ENCODE results near the gene RORC. TPM values are rescaled to one million over a fixed set of nuclear protein-coding genes. Genes with fewer than 3 reads are reported as not detected.

RORC gene
- polyA plus RNA-seq, 1 of the 3 experiments (the other 2 are of a cell fraction), result not detected

- Histone ChIP-seq H3K36me3 (replicated peaks in 1 of 2; ENCODE audit: control insufficient read depth in 1 of 2, insufficient read depth in 2 of 2, low read length in 1 of 2) (no peaks in the 10 kb centered on the region), H3K9ac (no peak overlapping the region), H3K9me2 (no peaks in the 10 kb centered on the region), H3K27me3 (ENCODE audit: insufficient read depth) (peaks cover 7% of the 10 kb centered on the region; the same call in 1 of the 2 replicates), H3K4me2 (no peak overlapping the region), H2AFZ (ENCODE audit: low read depth) (no peak overlapping the region), H3K9me3 (no peaks in the 10 kb centered on the region), H3K4me1 (ENCODE audit: control insufficient read depth in 1 of 2, insufficient read depth in 2 of 2, low read depth in 1 of 2, low read length in 1 of 2) (peaks cover 0 to 50% of the 10 kb centered on the region in 2 experiments; a peak in 2 of 4 replicates), H3K27ac (ENCODE audit: low read depth in 2 of 2, low read length in 1 of 2) (peak overlapping the region in 1 of 2 experiments; percentile 81; a peak in 2 of 4 replicates), H3K4me3 (ENCODE audit: low read depth in 2 of 2, low read length in 1 of 2) (no peak overlapping the region), H4K20me1 (ENCODE audit: insufficient read depth) (no peaks in the 10 kb centered on the region), H3F3A (replicated peaks; ENCODE audit: insufficient read depth) (no peaks in the 10 kb centered on the region), H3K79me2 (ENCODE audit: insufficient read depth) (no peaks in the 10 kb centered on the region)
- CTCF ChIA-PET, result interaction anchor here (0.7 to 7.8 kb wide), 9 partner anchors 9 to 227 kb away, joined by 3 to 46 read pairs (median 5); partner anchors contain the start of gene TDRKH
- TF ChIP-seq JUND (IDR thresholded peaks at IDR 0.05), result no peak
- no peak for TF ChIP-seq MEF2A (IDR thresholded peaks at IDR 0.05; ENCODE audit: borderline replicate concordance, low read depth)
- TF ChIP-seq RCOR1 (IDR thresholded peaks at IDR 0.05; ENCODE audit: low read length), result no peak
- 53% methylated on average over 5 of the region's 7 CpGs for WGBS (ENCODE audit: low lambda C conversion rate)
- POLR2A ChIA-PET, result interaction anchor here (0.8 to 2.2 kb wide), 7 partner anchors 10 to 538 kb away, joined by 3 to 23 read pairs (median 4); partner anchors contain the start of genes MRPL9, TDRKH and ZNF687
- DNase-seq, result no peak
These were observed 11.5 kb downstream of the RORC start for GRCh38 chr1:151819976-151820623.

- 62% methylated on average over 12 of the region's 12 CpGs for WGBS (ENCODE audit: low lambda C conversion rate)
- Histone ChIP-seq H3K36me3 (replicated peaks in 1 of 2; ENCODE audit: control insufficient read depth in 1 of 2, insufficient read depth in 2 of 2, low read length in 1 of 2) (no peaks in the 10 kb centered on the region), H3K27me3 (ENCODE audit: insufficient read depth) (peaks cover 7% of the 10 kb centered on the region; the same call in 1 of the 2 replicates), H3K4me1 (ENCODE audit: control insufficient read depth in 1 of 2, insufficient read depth in 2 of 2, low read depth in 1 of 2, low read length in 1 of 2) (peaks cover 0 to 46% of the 10 kb centered on the region in 2 experiments; a peak in 2 of 4 replicates), H4K20me1 (ENCODE audit: insufficient read depth) (no peaks in the 10 kb centered on the region), H3K4me3 (ENCODE audit: low read depth in 2 of 2, low read length in 1 of 2) (no peak overlapping the region), H3K9me3 (no peaks in the 10 kb centered on the region), H3K9ac (no peak overlapping the region), H3K9me2 (no peaks in the 10 kb centered on the region), H3K4me2 (no peak overlapping the region), H3F3A (replicated peaks; ENCODE audit: insufficient read depth) (no peaks in the 10 kb centered on the region), H2AFZ (ENCODE audit: low read depth) (no peak overlapping the region), H3K27ac (ENCODE audit: low read depth in 2 of 2, low read length in 1 of 2) (no peak overlapping the region; a peak in 1 of 4 replicates), H3K79me2 (ENCODE audit: insufficient read depth) (no peaks in the 10 kb centered on the region)
- no peak for DNase-seq
- CTCF ChIA-PET, result interaction anchor here (1.3 to 7.8 kb wide), 5 partner anchors 17 to 226 kb away, joined by 5 to 46 read pairs (median 11); partner anchors contain the start of gene TDRKH
- POLR2A ChIA-PET, result no interaction called here
- TF ChIP-seq NRF1 (IDR thresholded peaks at IDR 0.05; ENCODE audit: low read depth, low read length) (no peak), EP300 (IDR thresholded peaks at IDR 0.05; ENCODE audit: borderline replicate concordance in 1 of 2, low read depth in 1 of 2, low read length in 1 of 2) (no peak), MXI1 (IDR thresholded peaks at IDR 0.05; ENCODE audit: low read depth, low read length) (no peak)
These were observed 12.3 kb downstream of the RORC start for GRCh38 chr1:151819227-151819835.

GRCh38 chr1:151817353-151817730, 14.3 kb downstream of the RORC start:
- H4K20me1 ChIP-seq (ENCODE audit: insufficient read depth), result no peaks in the 10 kb centered on the region
- H3K27me3 ChIP-seq (ENCODE audit: insufficient read depth), result peaks cover 13% of the 10 kb centered on the region; the same call in 1 of the 2 replicates
- H3K9ac ChIP-seq, result no peak overlapping the region
- no peak overlapping the region for H3K27ac ChIP-seq (ENCODE audit: low read depth in 2 of 2, low read length in 1 of 2)
- no peak for TF ChIP-seq YY1 (IDR thresholded peaks at IDR 0.05; ENCODE audit: low read depth)
- no peak for TF ChIP-seq RCOR1 (IDR thresholded peaks at IDR 0.05; ENCODE audit: low read length)
- TF ChIP-seq GABPA (IDR thresholded peaks at IDR 0.05; ENCODE audit: low read depth), result no peak
- no peaks in the 10 kb centered on the region for H3K36me3 ChIP-seq (replicated peaks in 1 of 2; ENCODE audit: control insufficient read depth in 1 of 2, insufficient read depth in 2 of 2, low read length in 1 of 2)
- WGBS (ENCODE audit: low lambda C conversion rate), result 56% methylated on average over 7 of the region's 7 CpGs
- peaks cover 0 to 36% of the 10 kb centered on the region in 2 experiments; a peak in 2 of 4 replicates for H3K4me1 ChIP-seq (ENCODE audit: control insufficient read depth in 1 of 2, insufficient read depth in 2 of 2, low read depth in 1 of 2, low read length in 1 of 2)
- H3K9me3 ChIP-seq, result no peaks in the 10 kb centered on the region
- no peaks in the 10 kb centered on the region for H3K9me2 ChIP-seq
- ChIA-PET POLR2A (no interaction called here), CTCF (interaction anchor here (1.0 to 2.2 kb wide), 6 partner anchors 9 to 83 kb away, joined by 3 to 9 read pairs (median 4); partner anchors contain the start of gene TDRKH)
- no peaks in the 10 kb centered on the region for H3K79me2 ChIP-seq (ENCODE audit: insufficient read depth)
- no peak overlapping the region for H2AFZ ChIP-seq (ENCODE audit: low read depth)
- H3F3A ChIP-seq (replicated peaks; ENCODE audit: insufficient read depth), result no peaks in the 10 kb centered on the region
- no peak for DNase-seq
- no peak overlapping the region for H3K4me2 ChIP-seq
- H3K4me3 ChIP-seq (ENCODE audit: low read depth in 2 of 2, low read length in 1 of 2), result no peak overlapping the region

All from SK-N-SH (cell line).